Upper lobe of left lung (tissue), 6 donors: Measurements from ENCODE around the gene PTPRQ. TPM values are rescaled to one million over a fixed set of nuclear protein-coding genes. Genes with fewer than 3 reads are reported as not detected.

Experiments used
- ATAC-seq, 2 donors: fragments of 200-7000 bp; cut with Tn5 transposase; one replicate each; pipeline ENCODE4 v1.9.1; 2022; ENCODE audit warnings: mild to moderate bottlenecking in 2 of 2, moderate library complexity in 2 of 2; ENCODE audit not compliant: low FRiP score in 2 of 2
- DNase-seq, 2 donors: peaks; one replicate each; pipeline ENCODE4 v3.0.0-alpha.2; 2019 to 2020
- H3K27ac ChIP-seq, 4 donors: fragments of 200-600 bp; sonication (generic); one replicate each; pipeline ENCODE4 v1.5.1; 2016 to 2019
- H3K27me3 ChIP-seq, 4 donors: fragments of 200-600 bp; sonication (generic); one replicate each; pipeline ENCODE4 v1.5.1; 2017 to 2019
- H3K36me3 ChIP-seq, 4 donors: fragments of 200-600 bp; sonication (generic); one replicate each; pipeline ENCODE4 v1.5.1; 2016 to 2019
- H3K4me1 ChIP-seq, 4 donors: fragments of 200-600 bp; sonication (generic); one replicate each; pipeline ENCODE4 v1.5.1; 2018 to 2019
- H3K4me3 ChIP-seq, 4 donors: fragments of 200-600 bp; sonication (generic); one replicate each; pipeline ENCODE4 v1.5.1; 2017 to 2019; ENCODE audit warnings: mild to moderate bottlenecking in 2 of 4, moderate library complexity in 1 of 4
- H3K9me3 ChIP-seq, 4 donors: fragments of 200-600 bp; sonication (generic); one replicate each; pipeline ENCODE4 v1.5.1; 2018 to 2019
- EP300 ChIP-seq, 4 donors: sonication (generic); formaldehyde crosslinking; IDR thresholded peaks; one replicate each; pipeline ENCODE4 v1.5.1; 2017; ENCODE audit warnings: antibody characterized with exemption in 4 of 4, control low read depth in 2 of 4
- POLR2A ChIP-seq, 4 donors: fragments of 450-650 bp; IDR thresholded peaks; one replicate each; pipeline ENCODE4 v1.5.1; 2016 to 2017; ENCODE audit warnings: antibody characterized with exemption in 4 of 4, mild to moderate bottlenecking in 2 of 4
- POLR2AphosphoS5 ChIP-seq, 2 donors: sonication (generic); formaldehyde crosslinking; IDR thresholded peaks; one replicate each; pipeline ENCODE4 v1.5.1; 2017; ENCODE audit warnings: antibody characterized with exemption in 2 of 2
- WGBS, 2 donors: methylation state at CpG; one replicate each; pipeline ENCODE4 v1.1.5; 2017 to 2018; 5-methylcytosine and 5-hydroxymethylcytosine counted together
- total RNA-seq, 6 donors: library from RNA; depleted of rRNA in 4 of 6; stranded (reverse); fragments of >200 nt in 4 of 6; gene quantifications; one replicate each; pipeline versions ENCODE4 v1.1.0 to v1.2.1, GENCODE V29; 2016 to 2021
- TF ChIP-seq, protein P1 (sequence below), 6 experiments: fragments of 450-650 bp in 4 of 6; fragments of 200-600 bp in 2 of 6; sonication (generic) in 2 of 6; IDR thresholded peaks; one replicate each; pipeline ENCODE4 v1.5.1; 2016 to 2019; ENCODE audit warnings: antibody characterized with exemption in 6 of 6
- donor health status: DM: no; HTN: no; CAD: no; lungs with moderate emphysema.
- donor health status: DM: no; HTN: yes; CAD: no; lungs with severe emphysema.

The PTPRQ gene
- total RNA-seq, 6 donors from 2014 or later = 1.0 to 15.6 (median 5.0) TPM

DNA sequence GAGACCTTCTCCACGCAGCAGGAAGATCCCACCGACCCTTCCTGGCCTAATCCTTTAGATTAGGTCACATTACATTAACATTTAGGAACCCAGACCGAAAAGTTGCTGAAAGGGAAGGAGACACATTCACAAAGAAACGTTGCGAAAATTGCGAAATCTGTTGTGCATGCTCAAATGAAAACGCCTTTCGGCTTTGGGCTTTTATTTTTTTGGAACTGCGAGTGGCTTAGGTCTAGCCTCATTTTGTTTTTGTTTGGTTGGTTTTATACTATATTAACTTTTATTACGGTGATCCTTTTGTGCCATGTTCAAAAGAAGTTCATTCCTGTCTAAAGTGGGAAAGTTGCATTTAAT is 264.9 kb downstream of the PTPRQ start:
- no peak for ATAC-seq

DNA sequence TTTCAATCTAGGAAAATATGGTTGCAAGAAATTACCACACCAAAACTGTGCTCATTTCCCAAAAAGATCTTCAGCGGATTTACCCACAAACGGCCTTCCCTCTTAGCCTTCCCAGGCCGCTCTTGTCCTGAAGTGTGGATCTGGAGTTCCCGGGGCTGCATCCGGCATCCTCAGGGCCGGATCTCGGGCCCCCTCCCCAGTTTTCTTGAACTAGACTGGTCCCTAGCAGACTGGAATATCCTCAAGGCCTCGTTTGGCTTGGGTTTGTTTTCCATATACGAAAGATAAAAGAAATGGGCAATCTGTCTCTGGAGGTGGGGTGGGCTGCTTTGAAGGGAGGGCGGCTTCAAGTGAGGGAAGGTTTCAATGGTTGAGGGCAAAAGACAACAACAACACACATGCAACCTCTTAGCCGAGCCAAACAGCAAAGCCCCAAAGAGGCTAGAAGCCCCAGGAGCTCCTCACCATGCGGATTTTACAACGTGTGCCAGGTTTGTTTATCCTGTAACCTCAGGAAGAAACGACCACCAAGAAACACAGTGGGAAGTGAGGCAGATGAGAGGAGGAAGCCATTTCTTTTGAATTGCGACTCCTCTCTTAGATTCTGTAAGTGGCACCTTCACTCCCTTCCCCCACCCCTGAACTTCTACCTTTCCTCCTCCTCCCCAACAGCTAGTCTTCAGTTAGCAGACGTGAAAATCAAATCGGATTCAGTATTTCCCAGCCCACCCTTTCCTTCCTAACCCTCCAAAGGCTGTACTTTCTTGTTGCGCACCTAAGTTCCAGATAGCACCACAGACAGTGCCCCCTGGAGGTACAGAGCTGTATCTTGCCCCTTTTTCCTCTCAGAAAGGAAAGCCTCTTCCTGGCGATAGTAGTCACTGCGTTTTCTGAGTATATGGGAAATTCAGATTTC is 266.0 kb downstream of the PTPRQ start:
- no peak for ATAC-seq
- Histone ChIP-seq H3K4me3 (no peak overlapping the region), H3K36me3 (no peaks in the 10 kb centered on the region)

More for the DNA sequence above, 264.9 kb downstream of the PTPRQ start:
- TF ChIP-seq EP300 (IDR thresholded peaks at IDR 0.05) (no peak), POLR2AphosphoS5 (IDR thresholded peaks at IDR 0.05) (no peak), POLR2A (IDR thresholded peaks at IDR 0.05) (no peak)
- TF ChIP-seq, protein P1, sequence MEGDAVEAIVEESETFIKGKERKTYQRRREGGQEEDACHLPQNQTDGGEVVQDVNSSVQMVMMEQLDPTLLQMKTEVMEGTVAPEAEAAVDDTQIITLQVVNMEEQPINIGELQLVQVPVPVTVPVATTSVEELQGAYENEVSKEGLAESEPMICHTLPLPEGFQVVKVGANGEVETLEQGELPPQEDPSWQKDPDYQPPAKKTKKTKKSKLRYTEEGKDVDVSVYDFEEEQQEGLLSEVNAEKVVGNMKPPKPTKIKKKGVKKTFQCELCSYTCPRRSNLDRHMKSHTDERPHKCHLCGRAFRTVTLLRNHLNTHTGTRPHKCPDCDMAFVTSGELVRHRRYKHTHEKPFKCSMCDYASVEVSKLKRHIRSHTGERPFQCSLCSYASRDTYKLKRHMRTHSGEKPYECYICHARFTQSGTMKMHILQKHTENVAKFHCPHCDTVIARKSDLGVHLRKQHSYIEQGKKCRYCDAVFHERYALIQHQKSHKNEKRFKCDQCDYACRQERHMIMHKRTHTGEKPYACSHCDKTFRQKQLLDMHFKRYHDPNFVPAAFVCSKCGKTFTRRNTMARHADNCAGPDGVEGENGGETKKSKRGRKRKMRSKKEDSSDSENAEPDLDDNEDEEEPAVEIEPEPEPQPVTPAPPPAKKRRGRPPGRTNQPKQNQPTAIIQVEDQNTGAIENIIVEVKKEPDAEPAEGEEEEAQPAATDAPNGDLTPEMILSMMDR (IDR thresholded peaks at IDR 0.05) = no peak
- no peak overlapping the region for H3K27ac ChIP-seq
- no peak for DNase-seq
- peaks cover 0 to 7% (median 3%) of the 10 kb centered on the region in 4 donors for H3K4me1 ChIP-seq
- peaks cover 0 to 3% (median 0%) of the 10 kb centered on the region in 4 donors for H3K27me3 ChIP-seq
- no peaks in the 10 kb centered on the region for H3K36me3 ChIP-seq
- H3K4me3 ChIP-seq = no peak overlapping the region
- no peaks in the 10 kb centered on the region for H3K9me3 ChIP-seq
- 54 to 57% methylated on average over 10 of the region's 10 CpGs for WGBS, 2 donors

DNA sequence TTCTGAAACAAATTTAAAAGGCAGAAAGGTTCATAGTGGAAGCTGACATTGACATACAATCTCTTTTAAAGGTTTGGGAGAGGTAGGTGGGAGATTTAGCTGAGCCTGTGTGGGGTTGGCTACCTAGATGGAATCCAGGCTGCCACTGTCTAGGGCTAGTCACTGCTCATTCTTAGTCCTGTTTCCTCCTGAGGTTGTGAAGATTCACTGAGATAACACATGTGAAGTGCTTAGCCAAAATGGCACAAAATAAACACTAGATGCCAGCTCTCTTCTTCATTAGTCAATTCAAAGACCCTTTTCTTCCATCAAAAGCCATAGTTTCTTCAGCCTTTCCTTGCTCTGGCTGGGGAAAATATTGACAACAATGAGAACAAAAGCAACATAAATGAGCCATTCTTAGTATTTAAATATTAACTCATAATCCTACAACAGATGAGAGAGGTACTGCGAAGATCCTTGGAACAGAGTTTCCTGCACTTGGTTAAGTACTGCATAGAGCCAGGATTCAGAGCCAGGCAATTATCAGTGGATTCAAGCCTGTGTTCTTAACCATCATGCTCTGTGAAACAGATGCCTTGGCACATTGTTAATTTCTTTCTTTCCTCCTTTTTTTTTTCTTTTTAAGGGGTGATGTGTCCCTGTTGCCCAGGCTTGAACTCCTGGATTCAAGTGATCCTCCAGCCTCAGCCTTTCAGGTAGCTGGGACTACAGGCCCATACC is 266.9 kb downstream of the PTPRQ start:
- 85 to 96% methylated on average over 1 of the region's 1 CpG for WGBS, 2 donors
- Histone ChIP-seq H3K4me1 (peaks cover 0 to 7% (median 3%) of the 10 kb centered on the region in 4 donors), H3K27ac (no peak overlapping the region), H3K36me3 (no peaks in the 10 kb centered on the region), H3K4me3 (no peak overlapping the region), H3K9me3 (no peaks in the 10 kb centered on the region), H3K27me3 (peaks cover 0 to 3% (median 0%) of the 10 kb centered on the region in 4 donors)
- TF ChIP-seq, protein P1 (IDR thresholded peaks at IDR 0.05) = no peak
- TF ChIP-seq POLR2AphosphoS5 (IDR thresholded peaks at IDR 0.05) = no peak
- no peak for TF ChIP-seq POLR2A (IDR thresholded peaks at IDR 0.05)
- TF ChIP-seq EP300 (IDR thresholded peaks at IDR 0.05) = no peak
- ATAC-seq (no peak), DNase-seq (no peak)

More for the DNA sequence above, 266.0 kb downstream of the PTPRQ start:
- WGBS, 2 donors = 77 to 80% methylated on average over 20 of the region's 20 CpGs
- peak in 1 of 2 donors; percentile 2 for DNase-seq
- Histone ChIP-seq H3K27ac (no peak overlapping the region), H3K4me1 (peaks cover 0 to 7% (median 3%) of the 10 kb centered on the region in 4 donors), H3K27me3 (peaks cover 0 to 3% (median 0%) of the 10 kb centered on the region in 4 donors), H3K9me3 (no peaks in the 10 kb centered on the region)
- TF ChIP-seq POLR2AphosphoS5 (IDR thresholded peaks at IDR 0.05) = no peak
- TF ChIP-seq, protein P1 (IDR thresholded peaks at IDR 0.05) = no peak
- no peak for TF ChIP-seq EP300 (IDR thresholded peaks at IDR 0.05)
- TF ChIP-seq POLR2A (IDR thresholded peaks at IDR 0.05) = no peak

DNA sequence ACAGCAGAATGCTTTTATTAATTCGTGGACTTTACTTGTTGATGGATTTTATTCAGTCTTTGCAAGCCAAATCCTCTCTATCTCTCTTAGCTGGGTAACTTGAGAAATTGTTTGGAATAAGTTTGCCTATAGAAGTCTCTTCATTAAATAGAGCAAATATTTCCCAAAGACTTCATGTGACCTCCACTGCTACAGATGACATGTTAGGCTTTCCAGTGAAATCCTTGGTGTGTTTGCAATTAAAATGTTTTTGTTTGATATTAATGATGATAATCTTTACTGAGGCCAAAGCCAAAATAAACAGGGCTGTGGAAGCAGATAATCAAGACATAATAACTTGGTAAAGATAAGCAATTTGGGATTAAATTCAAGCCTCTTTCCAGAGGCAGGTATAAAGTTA is 267.8 kb downstream of the PTPRQ start:
- H3K36me3 ChIP-seq = no peaks in the 10 kb centered on the region
- DNase-seq = no peak
- no peak for ATAC-seq
- TF ChIP-seq, protein P1 (IDR thresholded peaks at IDR 0.05) = no peak
- no peak for TF ChIP-seq POLR2A (IDR thresholded peaks at IDR 0.05)
- no peak for TF ChIP-seq POLR2AphosphoS5 (IDR thresholded peaks at IDR 0.05)
- no peak for TF ChIP-seq EP300 (IDR thresholded peaks at IDR 0.05)
- peaks cover 0 to 3% (median 0%) of the 10 kb centered on the region in 4 donors for H3K27me3 ChIP-seq
- no peaks in the 10 kb centered on the region for H3K9me3 ChIP-seq
- WGBS, 2 donors = 63 to 65% methylated on average over 1 of the region's 1 CpG
- H3K27ac ChIP-seq = no peak overlapping the region
- no peak overlapping the region for H3K4me3 ChIP-seq
- peaks cover 0 to 7% (median 3%) of the 10 kb centered on the region in 4 donors for H3K4me1 ChIP-seq
